Activated B cell treated with CpG ODN at 0.5 μM for 24 hours (primary cell): Measurements from ENCODE around the gene NDUFB8. TPM values are rescaled to one million over a fixed set of nuclear protein-coding genes. Genes with fewer than 3 reads are reported as not detected.

ENCODE experiments used
- ATAC-seq: fragments of 200-7000 bp; cut with Tn5 transposase; one replicate; pipeline ENCODE4 v1.10.0; 2021; ENCODE audit warnings: low read depth, mild to moderate bottlenecking, moderate library complexity
- CTCF ChIA-PET: fragments of 350-600 bp; sonication (Branson Sonifier 250); formaldehyde crosslinking; loops from one replicate; lab custom pipeline; 2021; ENCODE audit warnings: antibody characterized with exemption; lab: Charles Lee
- POLR2A ChIA-PET: fragments of 350-600 bp; sonication (Branson Sonifier 250); formaldehyde crosslinking; loops from one replicate; lab custom pipeline; 2021; ENCODE audit warnings: antibody characterized with exemption; lab: Charles Lee
- DNase-seq: peaks from one replicate; pipeline ENCODE4 v3.0.0; 2022
- H3K27ac Mint-ChIP-seq: one replicate; pipeline ENCODE4 v1.8.0; 2020; ENCODE audit warnings: mixed read lengths
- H3K27me3 Mint-ChIP-seq: one replicate; pipeline ENCODE4 v1.8.0; 2021; ENCODE audit warnings: mixed read lengths
- H3K36me3 Mint-ChIP-seq: one replicate; pipeline ENCODE4 v1.8.0; 2021; ENCODE audit warnings: low read depth, mixed read lengths
- H3K4me1 Mint-ChIP-seq: one replicate; pipeline ENCODE4 v1.8.0; 2021; ENCODE audit warnings: mixed read lengths
- H3K4me3 Mint-ChIP-seq: one replicate; pipeline ENCODE4 v1.8.0; 2020; ENCODE audit warnings: mild to moderate bottlenecking, mixed read lengths
- H3K9me3 Mint-ChIP-seq: one replicate; pipeline ENCODE4 v1.8.0; 2020; ENCODE audit warnings: mixed read lengths
- intact Hi-C: fragments of 100-400 bp; cut with micrococcal nuclease; formaldehyde crosslinking; loops from one replicate; pipeline ENCODE4 v1.15.1; 2024
- total RNA-seq: library from RNA; stranded (reverse); gene quantifications from 2 replicates; pipeline ENCODE4 v1.2.3, GENCODE V29; 2022
- TF ChIP-seq, protein P1 (sequence below): fragments of 200-600 bp; IDR thresholded peaks from one replicate; pipeline ENCODE4 v1.8.0; 2022; ENCODE audit warnings: antibody characterized with exemption, mild to moderate bottlenecking

The NDUFB8 gene
- total RNA-seq, 1 donor from 2014 or later, result 191 TPM

DNA sequence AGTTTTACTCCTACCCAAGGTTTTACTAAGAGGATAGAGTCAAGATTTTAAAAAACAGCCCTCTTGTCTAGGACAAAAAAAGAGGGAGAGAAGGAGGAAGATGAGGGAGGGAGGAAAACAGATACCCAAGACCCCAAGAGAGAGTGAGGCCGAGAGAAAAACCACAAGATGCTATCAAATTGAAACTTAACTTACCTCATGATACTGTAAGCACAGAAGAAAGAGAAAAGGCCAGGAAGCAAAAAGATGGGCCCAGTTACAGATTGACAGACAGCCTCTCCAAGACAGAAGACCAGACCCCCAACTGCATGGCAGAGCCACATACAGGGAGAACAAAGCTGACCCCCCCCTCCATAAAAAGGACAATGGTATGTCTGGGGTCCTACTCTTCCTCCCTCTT lies 21.4 kb downstream of the NDUFB8 start:
- Mint-ChIP-seq H3K27me3 (no peaks in the 10 kb centered on the region), H3K4me1 (no peaks in the 10 kb centered on the region), H3K36me3 (peaks cover 50% of the 10 kb centered on the region), H3K9me3 (no peaks in the 10 kb centered on the region), H3K4me3 (no peak overlapping the region), H3K27ac (no peak overlapping the region)
- DNase-seq, result no peak
- no peak for ATAC-seq
- ChIA-PET CTCF (interaction anchor here (1.2 to 2.9 kb wide), 4 partner anchors 10 to 170 kb away, joined by 5 to 15 read pairs (median 6); no protein-coding TSS in a partner anchor), POLR2A (no interaction called here)
- TF ChIP-seq, protein P1, sequence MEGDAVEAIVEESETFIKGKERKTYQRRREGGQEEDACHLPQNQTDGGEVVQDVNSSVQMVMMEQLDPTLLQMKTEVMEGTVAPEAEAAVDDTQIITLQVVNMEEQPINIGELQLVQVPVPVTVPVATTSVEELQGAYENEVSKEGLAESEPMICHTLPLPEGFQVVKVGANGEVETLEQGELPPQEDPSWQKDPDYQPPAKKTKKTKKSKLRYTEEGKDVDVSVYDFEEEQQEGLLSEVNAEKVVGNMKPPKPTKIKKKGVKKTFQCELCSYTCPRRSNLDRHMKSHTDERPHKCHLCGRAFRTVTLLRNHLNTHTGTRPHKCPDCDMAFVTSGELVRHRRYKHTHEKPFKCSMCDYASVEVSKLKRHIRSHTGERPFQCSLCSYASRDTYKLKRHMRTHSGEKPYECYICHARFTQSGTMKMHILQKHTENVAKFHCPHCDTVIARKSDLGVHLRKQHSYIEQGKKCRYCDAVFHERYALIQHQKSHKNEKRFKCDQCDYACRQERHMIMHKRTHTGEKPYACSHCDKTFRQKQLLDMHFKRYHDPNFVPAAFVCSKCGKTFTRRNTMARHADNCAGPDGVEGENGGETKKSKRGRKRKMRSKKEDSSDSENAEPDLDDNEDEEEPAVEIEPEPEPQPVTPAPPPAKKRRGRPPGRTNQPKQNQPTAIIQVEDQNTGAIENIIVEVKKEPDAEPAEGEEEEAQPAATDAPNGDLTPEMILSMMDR, result no peak
- intact Hi-C loops, result loop anchor here (1.0 to 2.0 kb wide), 2 partner anchors 75 to 169 kb away; no protein-coding TSS in a partner anchor

DNA sequence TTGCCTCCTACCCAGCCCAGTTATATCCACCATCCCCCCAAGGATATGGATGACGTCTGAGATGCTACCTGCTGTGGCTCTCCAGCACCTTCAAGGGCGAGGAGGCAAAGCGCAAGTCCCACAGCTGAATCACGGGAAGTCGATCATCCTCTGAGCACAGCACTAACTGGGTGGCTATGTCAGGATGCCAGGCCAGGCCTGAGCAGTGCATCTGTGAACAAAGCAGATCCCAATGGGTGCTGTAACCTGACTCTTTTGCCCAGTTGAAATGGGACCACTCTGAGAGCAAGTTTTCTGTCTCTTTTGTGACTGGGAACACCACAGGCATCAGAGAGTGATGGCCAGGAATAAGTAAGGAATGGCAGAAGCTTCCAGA lies 22.3 kb downstream of the NDUFB8 start:
- ATAC-seq, result no peak
- Mint-ChIP-seq H3K9me3 (no peaks in the 10 kb centered on the region), H3K4me3 (no peak overlapping the region), H3K27me3 (no peaks in the 10 kb centered on the region), H3K27ac (no peak overlapping the region), H3K4me1 (no peaks in the 10 kb centered on the region), H3K36me3 (peaks cover 50% of the 10 kb centered on the region)
- POLR2A ChIA-PET, result no interaction called here
- intact Hi-C loops, result no loop called here
- CTCF ChIA-PET, result interaction anchor here (2.9 kb wide), 1 partner anchor 11 kb away, joined by 15 read pairs; no protein-coding TSS in a partner anchor
- no peak for DNase-seq
- TF ChIP-seq, protein P1, result no peak

DNA sequence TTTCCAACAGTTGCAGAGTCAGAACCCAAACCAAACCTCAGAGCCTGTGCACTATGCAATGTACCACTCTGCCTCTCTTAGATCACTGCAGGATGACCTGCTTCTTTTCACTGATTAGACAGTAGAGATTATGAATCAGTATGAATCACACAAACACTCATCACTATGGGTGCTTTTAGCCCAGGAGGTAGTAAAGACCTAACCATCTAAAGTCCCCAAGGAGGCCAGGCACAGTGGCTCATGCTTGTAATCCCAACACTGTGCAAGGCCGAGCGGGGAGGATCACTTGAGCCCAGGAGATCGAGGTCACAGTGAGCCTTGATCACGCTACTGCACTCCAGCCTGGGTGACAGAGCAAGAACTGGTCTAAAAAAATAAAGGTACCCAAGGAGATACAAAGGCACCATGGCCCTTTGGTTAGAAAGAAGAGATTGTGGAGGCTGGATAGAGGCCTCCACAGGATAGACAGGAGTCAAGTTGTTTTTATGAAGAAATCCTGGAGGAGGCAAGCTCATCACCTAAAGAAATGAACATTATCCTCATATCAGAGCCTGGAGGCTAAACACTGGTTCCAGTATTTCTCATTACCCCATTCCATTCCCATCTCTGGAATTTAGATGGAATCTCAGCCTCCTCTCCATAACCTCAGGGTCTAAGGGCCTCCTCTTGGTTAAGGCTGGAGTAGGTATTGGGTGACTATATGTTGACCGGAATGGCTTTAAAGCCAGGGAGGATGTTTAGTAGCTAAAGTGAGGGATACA lies 22.9 kb downstream of the NDUFB8 start:
- Mint-ChIP-seq H3K9me3 (no peaks in the 10 kb centered on the region), H3K27ac (no peak overlapping the region), H3K36me3 (peaks cover 53% of the 10 kb centered on the region), H3K27me3 (no peaks in the 10 kb centered on the region), H3K4me1 (no peaks in the 10 kb centered on the region), H3K4me3 (no peak overlapping the region)
- CTCF ChIA-PET, result no interaction called here
- TF ChIP-seq, protein P1, result no peak
- POLR2A ChIA-PET, result no interaction called here
- DNase-seq (no peak), ATAC-seq (no peak)
- intact Hi-C loops, result no loop called here

DNA sequence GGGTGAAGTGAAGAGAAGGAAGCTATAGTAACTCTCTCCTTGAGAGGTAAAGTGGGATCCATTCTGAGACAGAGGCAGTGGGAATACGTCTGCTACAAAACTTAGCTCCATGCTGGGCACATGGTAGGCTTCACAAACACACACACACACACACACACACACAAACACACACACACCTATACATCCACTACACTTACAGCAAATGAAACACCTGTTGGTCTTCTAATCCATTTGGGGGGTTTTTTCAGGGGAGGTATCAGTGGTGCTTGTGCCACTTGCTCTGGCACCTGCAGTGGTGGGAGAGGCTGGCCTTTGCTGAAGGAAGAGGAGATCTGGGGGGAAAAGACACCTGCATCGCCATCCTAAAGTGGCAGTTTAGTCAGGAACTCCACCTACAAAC lies 24.5 kb downstream of the NDUFB8 start:
- TF ChIP-seq, protein P1, result no peak
- H3K27ac Mint-ChIP-seq, result no peak overlapping the region

DNA sequence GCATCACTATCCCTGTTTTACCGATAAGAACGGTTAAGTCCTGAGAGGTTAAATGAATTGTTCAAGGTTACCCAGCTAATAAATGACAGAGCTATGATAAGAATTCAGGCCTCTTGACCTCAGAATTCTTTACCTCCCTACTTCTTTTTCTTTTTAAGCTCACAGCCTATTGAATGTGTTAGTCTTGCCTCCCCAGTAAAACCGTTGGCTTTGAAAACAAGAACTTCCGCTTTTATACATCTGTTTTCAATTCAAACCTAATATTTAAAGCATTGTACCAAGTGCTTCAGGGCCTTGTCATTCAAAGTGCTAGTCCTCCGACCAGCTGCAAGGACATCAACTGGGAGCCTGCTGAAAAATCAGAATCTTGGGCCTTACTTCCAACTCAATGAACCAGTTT lies 25.6 kb downstream of the NDUFB8 start:
- POLR2A ChIA-PET, result no interaction called here
- H3K27me3 Mint-ChIP-seq, result no peaks in the 10 kb centered on the region
- no peaks in the 10 kb centered on the region for H3K4me1 Mint-ChIP-seq
- CTCF ChIA-PET, result no interaction called here
- H3K27ac Mint-ChIP-seq, result no peak overlapping the region
- ATAC-seq (no peak), DNase-seq (no peak)
- TF ChIP-seq, protein P1, result no peak
- H3K4me3 Mint-ChIP-seq, result no peak overlapping the region
- no peaks in the 10 kb centered on the region for H3K9me3 Mint-ChIP-seq
- H3K36me3 Mint-ChIP-seq, result peaks cover 65% of the 10 kb centered on the region
- intact Hi-C loops, result no loop called here

More for the DNA sequence above, 24.5 kb downstream of the NDUFB8 start:
- Mint-ChIP-seq H3K36me3 (peaks cover 58% of the 10 kb centered on the region), H3K4me3 (no peak overlapping the region), H3K9me3 (no peaks in the 10 kb centered on the region), H3K4me1 (no peaks in the 10 kb centered on the region), H3K27me3 (no peaks in the 10 kb centered on the region)
- no peak for DNase-seq
- no peak for ATAC-seq
- CTCF ChIA-PET, result no interaction called here
- intact Hi-C loops, result no loop called here
- POLR2A ChIA-PET, result no interaction called here
